Measurements from ENCODE around the gene DUSP28.

DUSP28 gene

GRCh38 chr2:240586919-240587800, 27.0 kb downstream of the DUSP28 start:
- no peak for DNase-seq (ENCODE audit: low read depth)

GRCh38 chr2:240588006-240588655, 28.0 kb downstream of the DUSP28 start:
- no peak for DNase-seq (ENCODE audit: low read depth)

- DNase-seq (ENCODE audit: low read depth) = no peak
Observed at GRCh38 chr2:240588669-240589068, 28.5 kb downstream of the DUSP28 start.

DNA sequence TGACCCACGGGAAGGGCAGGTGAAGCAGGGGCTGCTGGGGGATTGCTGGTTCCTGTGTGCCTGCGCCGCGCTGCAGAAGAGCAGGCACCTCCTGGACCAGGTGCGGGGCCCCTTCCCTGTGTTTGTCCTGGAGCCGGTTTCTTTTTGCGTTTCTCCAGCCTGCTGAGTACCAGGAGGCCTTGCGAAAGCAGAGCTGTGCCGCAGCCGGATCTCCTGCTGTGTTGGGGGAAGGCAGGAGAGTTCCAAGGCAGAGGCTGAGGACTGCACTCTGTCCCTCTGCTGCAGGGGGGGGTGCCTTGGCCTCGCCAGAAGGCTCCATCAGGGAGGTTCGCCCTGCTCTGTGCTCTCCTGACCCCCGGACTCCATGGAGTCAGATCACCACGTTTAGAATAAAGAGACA, 29.2 kb downstream of the DUSP28 start:
- DNase-seq (ENCODE audit: low read depth) = no peak

DNA sequence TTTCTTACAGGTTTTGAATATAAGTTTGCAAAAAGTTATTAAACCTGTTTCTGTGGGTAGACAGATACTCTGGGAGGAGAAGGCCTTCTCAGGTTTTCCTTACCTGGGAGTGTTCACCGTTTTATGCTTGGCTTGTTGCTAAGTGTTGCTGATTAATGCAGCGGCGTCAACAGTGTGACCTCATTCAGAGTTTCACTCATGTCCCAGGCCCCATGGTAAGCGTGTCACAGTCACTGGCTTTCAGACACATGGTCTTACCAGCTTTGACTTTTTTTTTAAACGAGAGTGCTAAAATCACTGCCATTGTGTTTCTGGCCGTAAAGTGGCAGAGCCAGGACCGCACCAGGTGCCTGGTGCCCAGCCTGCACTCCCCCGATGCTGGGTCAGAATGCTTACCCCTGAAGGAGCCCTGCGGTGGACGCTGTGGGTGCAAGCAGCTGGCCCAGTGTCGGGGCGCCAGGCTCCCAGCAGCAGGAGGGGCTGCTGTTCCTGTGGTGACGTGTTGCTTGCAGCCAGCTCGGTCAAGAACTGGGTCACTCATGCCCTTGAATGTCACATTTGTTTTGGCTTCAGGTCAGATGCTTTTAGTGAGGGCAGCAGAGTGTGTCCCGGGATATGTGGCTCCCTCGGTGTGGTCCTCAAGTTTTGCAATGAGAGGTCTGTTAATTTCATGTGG, 29.8 kb downstream of the DUSP28 start:
- no peak for DNase-seq (ENCODE audit: low read depth)

DNA sequence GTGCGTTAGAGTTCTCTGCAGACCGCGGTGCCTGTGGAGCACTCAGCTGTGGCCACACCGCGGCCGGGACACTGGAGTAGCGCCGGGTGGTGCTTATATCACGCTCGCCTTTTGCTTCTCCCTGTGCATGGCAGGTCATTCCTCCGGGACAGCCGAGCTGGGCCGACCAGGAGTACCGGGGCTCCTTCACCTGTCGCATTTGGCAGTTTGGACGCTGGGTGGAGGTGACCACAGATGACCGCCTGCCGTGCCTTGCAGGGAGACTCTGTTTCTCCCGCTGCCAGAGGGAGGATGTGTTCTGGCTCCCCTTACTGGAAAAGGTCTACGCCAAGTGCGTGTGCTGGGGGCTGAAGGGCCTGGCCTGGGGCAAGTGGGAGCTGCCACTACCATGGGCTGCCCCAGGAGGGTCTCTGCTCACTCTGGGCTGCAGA, 30.5 kb downstream of the DUSP28 start:
- DNase-seq (ENCODE audit: low read depth) = no peak

DNA sequence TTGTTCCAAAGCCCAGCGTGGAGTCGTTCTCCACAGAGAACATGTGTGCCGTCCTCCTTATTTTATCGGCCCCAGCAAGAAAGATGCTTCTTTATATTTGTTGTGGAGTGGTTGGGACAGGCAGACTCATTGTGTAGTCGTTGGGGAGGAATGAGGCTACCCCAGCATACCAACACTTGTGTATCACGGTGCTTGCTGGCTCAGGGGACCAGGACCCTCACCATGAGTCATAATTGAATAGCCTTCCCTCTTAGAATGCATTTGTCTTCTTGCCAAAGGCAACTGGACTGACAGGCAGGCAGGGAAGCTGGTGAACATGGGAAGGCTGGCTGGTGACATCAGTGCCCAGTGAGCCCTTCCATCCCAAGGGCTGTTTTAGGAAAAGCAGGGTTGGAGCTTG, 31.1 kb downstream of the DUSP28 start:
- DNase-seq (ENCODE audit: low read depth) = no peak

DNA sequence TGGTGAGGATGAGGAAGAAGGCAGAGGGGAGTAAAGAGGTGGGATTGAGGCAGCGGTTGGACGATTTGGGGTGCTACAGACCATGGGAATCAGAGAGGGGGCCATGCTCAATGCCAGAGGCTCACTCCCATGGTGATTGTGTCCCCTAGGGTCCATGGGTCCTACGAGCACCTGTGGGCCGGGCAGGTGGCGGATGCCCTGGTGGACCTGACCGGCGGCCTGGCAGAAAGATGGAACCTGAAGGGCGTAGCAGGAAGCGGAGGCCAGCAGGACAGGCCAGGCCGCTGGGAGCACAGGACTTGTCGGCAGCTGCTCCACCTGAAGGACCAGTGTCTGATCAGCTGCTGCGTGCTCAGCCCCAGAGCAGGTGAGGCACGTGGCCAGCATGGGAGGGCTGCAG, 31.6 kb downstream of the DUSP28 start:
- DNase-seq (ENCODE audit: low read depth) = no peak

DNA sequence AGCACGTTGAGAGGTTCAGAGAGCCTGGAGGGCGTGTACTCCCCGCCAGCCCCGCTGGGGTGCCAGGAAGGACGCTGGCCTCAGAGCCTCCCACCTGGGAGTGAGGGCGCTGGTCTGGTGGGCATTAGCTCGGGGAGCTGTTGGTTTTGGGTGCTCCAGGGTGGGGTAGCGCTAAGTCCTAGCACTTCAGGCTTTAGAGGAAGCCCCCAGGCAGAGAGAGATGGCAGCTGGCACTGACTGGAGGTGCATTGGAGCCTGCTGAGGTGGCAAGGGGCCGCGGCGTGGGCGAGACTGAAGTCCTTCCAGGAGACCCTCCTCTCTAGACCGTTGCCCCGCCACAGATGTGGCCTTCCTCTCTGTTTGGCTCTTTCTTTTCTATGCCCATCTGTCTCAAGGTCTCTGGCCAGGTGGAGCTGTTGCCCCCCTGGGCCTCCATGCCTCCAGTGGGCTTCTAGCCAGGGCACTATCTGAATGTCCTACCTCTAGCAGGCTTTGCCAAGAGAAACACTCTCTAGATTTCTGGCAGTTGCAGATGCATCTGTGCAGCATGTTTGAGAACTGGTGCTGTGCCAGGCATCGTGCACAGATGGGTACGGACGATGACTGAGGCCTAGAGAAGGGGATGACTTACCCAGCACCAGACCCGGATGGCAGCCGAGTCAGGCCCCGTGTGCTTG, 33.0 kb downstream of the DUSP28 start:
- DNase-seq (ENCODE audit: low read depth) = no peak

- no peak for DNase-seq (ENCODE audit: low read depth)
Observed at GRCh38 chr2:240593703-240594451, 33.7 kb downstream of the DUSP28 start.

DNA sequence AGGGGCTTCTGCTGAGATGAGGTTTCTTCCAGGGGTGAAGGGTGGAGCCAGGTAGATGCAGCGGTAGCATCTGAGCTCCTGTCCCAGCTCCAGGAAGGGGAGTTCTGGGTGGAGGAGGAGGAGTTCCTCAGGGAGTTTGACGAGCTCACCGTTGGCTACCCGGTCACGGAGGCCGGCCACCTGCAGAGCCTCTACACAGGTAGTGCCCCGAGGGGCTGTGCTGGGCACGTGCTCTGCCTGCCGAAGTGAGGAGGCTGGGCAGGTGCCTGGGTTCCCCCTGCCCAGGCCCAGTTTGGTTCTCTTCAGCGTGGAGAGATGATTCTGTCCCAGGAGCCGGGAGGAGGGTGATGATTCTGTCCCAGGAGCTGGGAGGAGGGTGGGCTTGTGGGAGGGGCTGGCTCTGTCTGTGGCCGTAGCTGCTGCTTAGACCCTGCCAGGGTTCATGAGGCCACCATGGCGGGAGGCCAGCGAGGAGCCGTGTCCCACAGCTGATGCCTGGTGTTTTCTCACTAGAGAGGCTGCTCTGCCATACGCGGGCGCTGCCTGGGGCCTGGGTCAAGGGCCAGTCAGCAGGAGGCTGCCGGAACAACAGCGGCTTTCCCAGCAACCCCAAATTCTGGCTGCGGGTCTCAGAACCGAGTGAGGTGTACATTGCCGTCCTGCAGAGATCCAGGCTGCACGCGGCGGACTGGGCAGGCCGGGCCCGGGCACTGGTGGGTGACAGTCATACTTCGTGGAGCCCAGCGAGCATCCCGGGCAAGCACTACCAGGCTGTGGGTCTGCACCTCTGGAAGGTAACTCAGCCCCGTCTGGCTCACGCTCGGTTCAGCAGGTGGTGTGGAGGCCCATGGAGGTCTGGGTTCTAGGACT, 34.6 kb downstream of the DUSP28 start:
- DNase-seq (ENCODE audit: low read depth) = no peak

- no peak for DNase-seq (ENCODE audit: low read depth)
Observed at GRCh38 chr2:240595381-240596079, 35.4 kb downstream of the DUSP28 start.

DNA sequence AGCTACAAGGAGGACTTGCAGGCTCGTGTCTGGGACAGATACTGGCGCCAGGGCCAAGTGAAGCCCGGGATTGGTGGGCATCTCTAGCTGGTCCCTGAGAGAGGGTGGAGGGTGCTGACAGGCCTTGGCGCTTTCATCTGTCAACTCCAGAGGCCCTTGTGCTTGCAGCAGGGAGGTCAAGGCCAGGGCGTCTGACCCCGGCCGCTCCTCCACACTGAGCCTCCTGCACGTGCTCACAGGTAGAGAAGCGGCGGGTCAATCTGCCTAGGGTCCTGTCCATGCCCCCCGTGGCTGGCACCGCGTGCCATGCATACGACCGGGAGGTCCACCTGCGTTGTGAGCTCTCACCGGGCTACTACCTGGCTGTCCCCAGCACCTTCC, 35.9 kb downstream of the DUSP28 start:
- DNase-seq (ENCODE audit: low read depth) = no peak

GRCh38 chr2:240596491-240596931, 36.4 kb downstream of the DUSP28 start:
- DNase-seq (ENCODE audit: low read depth) = no peak

DNA sequence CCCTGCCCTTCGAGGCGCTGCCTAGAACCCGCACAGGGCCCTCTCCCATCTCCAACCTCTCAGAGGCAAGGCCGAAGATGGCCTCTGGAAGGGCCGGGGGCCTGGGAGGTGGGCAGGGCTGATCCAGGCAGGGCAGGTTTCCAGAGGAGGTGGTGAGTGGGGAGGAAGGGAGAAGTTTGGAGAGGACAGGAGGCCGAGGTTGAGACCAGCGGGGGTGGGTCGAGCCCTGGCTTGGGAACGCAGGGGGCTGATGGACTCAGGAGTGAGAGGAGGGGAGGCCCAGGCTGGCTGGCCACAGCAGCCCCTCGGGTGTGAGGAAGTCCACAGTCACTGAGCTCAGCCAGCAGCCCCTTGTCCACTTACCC, 36.9 kb downstream of the DUSP28 start:
- no peak for DNase-seq (ENCODE audit: low read depth)

- DNase-seq (ENCODE audit: low read depth) = no peak
Observed at GRCh38 chr2:240597419-240598181, 37.4 kb downstream of the DUSP28 start.

DNA sequence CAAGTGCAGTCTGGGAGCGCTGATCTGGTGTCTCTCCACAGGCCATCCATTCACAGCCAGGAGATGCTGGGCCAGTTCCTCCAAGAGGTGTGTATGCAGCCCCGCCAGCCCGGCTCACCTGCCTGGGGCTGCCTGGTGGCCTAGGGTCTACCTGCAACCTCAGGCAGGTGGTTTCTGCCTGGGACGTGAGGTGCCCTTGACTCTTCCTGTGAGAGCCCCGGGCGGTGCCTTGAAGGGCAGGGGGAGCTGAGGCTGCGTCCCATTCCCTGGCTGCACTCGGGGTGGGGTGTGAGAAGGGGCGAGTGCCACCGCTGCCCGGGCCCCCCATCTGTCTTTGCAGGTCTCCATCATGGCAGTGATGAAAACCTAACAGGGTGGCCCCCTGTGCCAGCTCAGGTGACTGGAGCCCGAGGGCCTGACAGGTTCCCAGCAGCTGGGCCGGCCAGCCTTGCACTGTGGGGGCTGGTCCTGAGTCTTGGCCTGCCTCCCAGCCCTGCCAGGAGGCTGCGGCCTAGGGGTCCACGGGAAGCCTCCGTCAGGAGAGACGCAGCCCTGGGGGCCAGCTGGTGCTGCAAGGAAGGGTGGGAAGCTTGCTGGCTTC, 38.3 kb downstream of the DUSP28 start:
- DNase-seq (ENCODE audit: low read depth) = no peak

GRCh38 chr2:240599141-240599583, 39.0 kb downstream of the DUSP28 start:
- DNase-seq (ENCODE audit: low read depth) = no peak

DNA sequence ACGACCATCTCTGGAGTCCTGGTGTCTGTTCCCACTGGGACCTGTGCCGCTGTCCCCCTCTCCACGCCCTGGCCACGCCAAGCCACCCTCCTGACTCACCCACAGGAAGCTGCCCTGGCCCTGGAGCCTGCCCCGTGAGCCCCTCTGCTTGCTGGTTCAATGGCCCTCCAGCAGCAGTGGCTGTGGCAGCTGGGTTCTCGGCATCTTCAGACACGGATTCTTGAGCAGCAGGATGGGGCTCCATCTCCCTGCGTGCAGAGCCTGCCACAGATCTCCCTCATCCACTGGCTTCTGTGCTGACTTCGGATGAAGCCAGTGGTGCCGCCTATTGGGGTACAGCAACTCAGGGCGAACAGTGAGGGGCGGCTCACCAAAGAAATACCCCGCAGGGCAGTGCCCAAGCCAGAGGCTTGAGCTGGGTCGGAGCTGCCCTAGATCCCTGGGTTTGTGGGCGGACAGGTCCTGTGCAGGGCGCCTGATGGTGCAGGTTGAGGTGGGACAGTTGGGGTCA, 40.3 kb downstream of the DUSP28 start:
- DNase-seq (ENCODE audit: low read depth) = no peak

Data from activated T-cell treated with anti-CD3 and anti-CD28 coated beads for 24 hours (primary cell).